ENCODE results near the gene TRABD. TPM values are rescaled to one million over a fixed set of nuclear protein-coding genes. Genes with fewer than 3 reads are reported as not detected.
A peak's percentile ranks its signal among the peaks of the same experiment; 100 is the strongest.

Gene TRABD
- total and polyA plus RNA-seq, 4 experiments from 2014 or later: 51.5 to 126 (median 92.8) TPM

GRCh38 chr22:50238755-50239154 is 53.0 kb downstream of the TRABD start:
- no peaks in the 10 kb centered on the region for H3K27me3 Mint-ChIP-seq
- no peak overlapping the region for H3K27ac ChIP-seq (ENCODE audit: low read depth, low read length)
- peaks cover 32 to 66% (median 40%) of the 10 kb centered on the region in 4 donors for H3K4me1 Mint-ChIP-seq
- no peak for DNase-seq
- H3K36me3 ChIP-seq (ENCODE audit: insufficient read depth, low read length): peaks cover 22% of the 10 kb centered on the region
- peaks cover 15 to 41% of the 10 kb centered on the region in 2 donors for H3K36me3 Mint-ChIP-seq
- H3K4me1 ChIP-seq (ENCODE audit: insufficient read depth, low read length): peaks cover 27% of the 10 kb centered on the region
- H3K9me3 ChIP-seq (ENCODE audit: control insufficient read depth in 1 of 2, low read length in 2 of 2): no peaks in the 10 kb centered on the region
- CTCF ChIA-PET (ENCODE audit: partially characterized antibody): interaction anchor here (0.9 to 4.2 kb wide), 4 partner anchors 12 to 260 kb away, joined by 3 to 19 read pairs (median 8); partner anchors contain the start of gene HDAC10
- intact Hi-C loops (cut with micrococcal nuclease): no loop called here
- H3K27me3 ChIP-seq (ENCODE audit: insufficient read depth, low read length): no peaks in the 10 kb centered on the region
- POLR2A ChIA-PET (ENCODE audit: partially characterized antibody): interaction anchor here (1.3 to 3.2 kb wide), 2 partner anchors 48 to 103 kb away, joined by 3 to 12 read pairs; no protein-coding TSS in a partner anchor
- no peaks in the 10 kb centered on the region for H3K9me3 Mint-ChIP-seq
- H3K4me3 ChIP-seq (ENCODE audit: low read length in 2 of 2): no peak overlapping the region
- H3K27ac Mint-ChIP-seq: peak overlapping the region in 1 of 7 donors; percentile 53
- H3K4me3 Mint-ChIP-seq: no peak overlapping the region

GRCh38 chr22:50242406-50242949 is 56.8 kb downstream of the TRABD start:
- Mint-ChIP-seq H3K4me3 (peak overlapping the region; percentile 85 to 99 (median 97)), H3K27ac (peak overlapping the region; percentile 57 to 99 (median 79)), H3K4me1 (peaks cover 24 to 62% (median 37%) of the 10 kb centered on the region in 4 donors), H3K36me3 (peaks cover 15 to 33% of the 10 kb centered on the region in 2 donors), H3K9me3 (no peaks in the 10 kb centered on the region), H3K27me3 (no peaks in the 10 kb centered on the region)
- H3K4me1 ChIP-seq (ENCODE audit: insufficient read depth, low read length): peaks cover 52% of the 10 kb centered on the region
- intact Hi-C loops (cut with micrococcal nuclease): loop anchor here (5.0 kb wide), 2 partner anchors 40 to 285 kb away; partner anchors contain the start of genes SCO2 and SELENOO
- H3K4me3 ChIP-seq (ENCODE audit: low read length in 2 of 2): peak overlapping the region in 1 of 2 donors; percentile 35
- H3K9me3 ChIP-seq (ENCODE audit: control insufficient read depth in 1 of 2, low read length in 2 of 2): no peaks in the 10 kb centered on the region
- POLR2A ChIA-PET (ENCODE audit: partially characterized antibody): interaction anchor here (0.8 to 5.9 kb wide), 5 partner anchors 8 to 283 kb away, joined by 3 to 32 read pairs (median 4); partner anchors contain the start of genes HDAC10 and SCO2
- no peak for DNase-seq
- H3K27me3 ChIP-seq (ENCODE audit: insufficient read depth, low read length): no peaks in the 10 kb centered on the region
- CTCF ChIA-PET (ENCODE audit: partially characterized antibody): interaction anchor here (0.8 to 3.8 kb wide), 13 partner anchors 10 to 378 kb away, joined by 3 to 28 read pairs (median 4); partner anchors contain the start of genes HDAC10 and SCO2
- no peak overlapping the region for H3K27ac ChIP-seq (ENCODE audit: low read depth, low read length)
- H3K36me3 ChIP-seq (ENCODE audit: insufficient read depth, low read length): peaks cover 34% of the 10 kb centered on the region

DNA sequence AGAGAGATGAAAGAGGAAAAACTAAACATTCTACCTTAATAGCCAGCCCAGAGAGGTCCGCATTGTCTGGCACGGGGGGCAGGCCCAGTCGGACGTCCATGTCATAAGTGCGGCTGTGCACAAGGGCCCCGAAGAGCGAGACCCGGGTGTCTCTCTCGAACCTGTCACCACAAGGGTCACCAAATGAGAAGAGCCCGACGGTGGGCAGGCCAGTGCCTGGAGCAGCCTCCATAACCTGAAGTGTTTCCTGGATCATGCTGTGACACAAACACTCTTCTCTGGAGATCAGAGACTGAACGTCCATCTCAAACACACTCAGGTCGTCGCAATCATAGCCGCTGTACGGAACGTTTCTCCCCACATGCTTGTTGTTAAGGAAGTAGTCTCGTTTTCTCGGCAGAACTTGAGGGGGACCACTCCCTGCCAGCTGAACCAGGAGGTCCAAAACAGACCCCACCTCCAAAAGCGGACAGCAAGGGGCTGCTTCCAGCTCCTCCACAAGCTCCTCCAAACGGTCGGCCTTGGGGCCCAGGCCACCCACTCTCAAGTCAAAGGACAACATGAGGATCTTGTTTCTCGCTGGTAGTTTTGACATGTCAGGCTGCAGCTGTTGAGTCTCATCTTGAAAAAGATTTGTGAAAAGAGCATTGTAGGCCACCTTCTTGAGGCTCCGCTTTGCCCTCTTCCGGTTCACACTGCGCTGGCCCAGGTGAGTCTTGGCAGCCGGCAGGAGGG is 58.1 kb downstream of the TRABD start:
- Mint-ChIP-seq H3K4me1 (peaks cover 23 to 64% (median 37%) of the 10 kb centered on the region in 4 donors), H3K4me3 (peak overlapping the region; percentile 95 to 100 (median 98)), H3K9me3 (no peaks in the 10 kb centered on the region), H3K36me3 (peaks cover 10 to 29% of the 10 kb centered on the region in 2 donors), H3K27ac (peak overlapping the region; percentile 90 to 100 (median 99)), H3K27me3 (no peaks in the 10 kb centered on the region)
- H3K36me3 ChIP-seq (ENCODE audit: insufficient read depth, low read length): peaks cover 32% of the 10 kb centered on the region
- no peak for DNase-seq
- H3K4me3 ChIP-seq (ENCODE audit: low read length in 2 of 2): peak overlapping the region; percentile 37 to 99
- no peaks in the 10 kb centered on the region for H3K27me3 ChIP-seq (ENCODE audit: insufficient read depth, low read length)
- CTCF ChIA-PET (ENCODE audit: partially characterized antibody): interaction anchor here (0.6 to 3.8 kb wide), 6 partner anchors 9 to 377 kb away, joined by 3 to 14 read pairs (median 6); no protein-coding TSS in a partner anchor
- intact Hi-C loops (cut with micrococcal nuclease): loop anchor here (1.0 to 5.0 kb wide), 5 partner anchors 27 to 319 kb away; partner anchors contain the start of genes MAPK11, SCO2 and SELENOO
- peak overlapping the region; percentile 98 for H3K27ac ChIP-seq (ENCODE audit: low read depth, low read length)
- POLR2A ChIA-PET (ENCODE audit: partially characterized antibody): interaction anchor here (0.5 to 5.9 kb wide), 20 partner anchors 12 to 384 kb away, joined by 3 to 32 read pairs (median 6); partner anchors contain the start of genes ARSA, DENND6B, LMF2 and MAPK11
- no peaks in the 10 kb centered on the region for H3K9me3 ChIP-seq (ENCODE audit: control insufficient read depth in 1 of 2, low read length in 2 of 2)
- H3K4me1 ChIP-seq (ENCODE audit: insufficient read depth, low read length): peaks cover 65% of the 10 kb centered on the region

DNA sequence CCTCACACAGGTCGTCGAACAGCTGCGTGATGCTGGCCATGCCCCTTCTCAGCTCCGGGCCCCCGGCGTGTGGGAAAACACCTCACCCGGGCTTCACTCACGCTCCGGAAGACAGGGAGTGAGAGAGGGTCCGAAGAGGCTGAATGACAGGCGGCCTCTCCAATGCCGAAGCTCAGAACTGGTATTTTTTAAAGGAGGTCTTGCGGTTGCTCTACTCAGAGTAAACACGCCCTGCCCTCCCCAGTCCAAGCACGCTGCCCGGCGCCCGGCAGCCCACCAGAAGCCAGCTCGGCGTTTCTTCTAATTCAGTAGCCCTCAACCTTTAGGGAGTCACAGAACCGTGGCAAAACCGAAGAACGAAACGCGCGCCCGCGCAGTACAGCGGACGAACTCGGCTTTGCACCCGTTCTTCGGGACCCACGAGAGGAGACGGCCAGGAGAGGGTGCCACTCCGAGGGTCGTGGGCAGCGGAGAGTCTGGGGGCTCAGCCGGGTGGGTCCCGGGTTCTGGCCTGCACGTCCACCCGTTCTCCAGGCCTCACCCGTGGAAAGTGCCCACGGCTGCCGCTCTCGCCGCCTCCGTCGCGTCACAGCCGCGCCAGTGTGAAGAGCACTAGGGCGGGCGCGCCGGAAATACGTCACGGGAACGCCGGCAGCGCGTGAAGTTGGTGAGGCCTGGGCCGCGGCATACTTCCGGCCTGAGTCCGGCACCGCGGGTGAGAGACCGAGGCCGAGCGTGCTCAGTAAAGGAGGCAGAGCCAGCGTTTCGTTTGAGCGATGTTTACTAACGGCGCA is 58.9 kb downstream of the TRABD start, which contains the start of gene TUBGCP6:
TUBGCP6 (minus strand) TSS at position 604 of the 794 bp plus-strand sequence; CDS start at position 40, 564 bp downstream.
- ChIA-PET CTCF (ENCODE audit: partially characterized antibody) (interaction anchor here (0.6 to 3.8 kb wide), 6 partner anchors 8 to 376 kb away, joined by 3 to 14 read pairs (median 6); no protein-coding TSS in a partner anchor), POLR2A (ENCODE audit: partially characterized antibody) (interaction anchor here (0.5 to 5.9 kb wide), 19 partner anchors 13 to 383 kb away, joined by 3 to 32 read pairs (median 6); partner anchors contain the start of genes ARSA, DENND6B, LMF2 and MAPK11)
- Mint-ChIP-seq H3K36me3 (peaks cover 10 to 28% of the 10 kb centered on the region in 2 donors), H3K27ac (peak within 1 kb of the TSS; percentile 90 to 100 (median 99)), H3K4me3 (peak within 1 kb of the TSS; percentile 95 to 100 (median 98)), H3K27me3 (no peaks in the 10 kb centered on the region), H3K4me1 (peaks cover 23 to 64% (median 37%) of the 10 kb centered on the region in 4 donors), H3K9me3 (no peaks in the 10 kb centered on the region)
- peak within 1 kb of the TSS; percentile 37 to 99 for H3K4me3 ChIP-seq (ENCODE audit: low read length in 2 of 2)
- H3K27ac ChIP-seq (ENCODE audit: low read depth, low read length): peak within 1 kb of the TSS; percentile 98
- intact Hi-C loops (cut with micrococcal nuclease): loop anchor here (1.0 to 5.0 kb wide), 5 partner anchors 26 to 319 kb away; partner anchors contain the start of genes MAPK11, SCO2 and SELENOO
- peak; percentile 89 to 93 (median 91) for DNase-seq
- no peaks in the 10 kb centered on the region for H3K9me3 ChIP-seq (ENCODE audit: control insufficient read depth in 1 of 2, low read length in 2 of 2)
- H3K36me3 ChIP-seq (ENCODE audit: insufficient read depth, low read length): peaks cover 27% of the 10 kb centered on the region
- H3K4me1 ChIP-seq (ENCODE audit: insufficient read depth, low read length): peaks cover 69% of the 10 kb centered on the region
- no peaks in the 10 kb centered on the region for H3K27me3 ChIP-seq (ENCODE audit: insufficient read depth, low read length)

- CTCF ChIA-PET (ENCODE audit: partially characterized antibody): interaction anchor here (0.7 to 3.8 kb wide), 2 partner anchors 96 to 280 kb away, joined by 4 to 14 read pairs; partner anchors contain the start of gene SCO2
- H3K4me3 Mint-ChIP-seq: peak overlapping the region; percentile 95 to 100 (median 98)
- POLR2A ChIA-PET (ENCODE audit: partially characterized antibody): interaction anchor here (0.8 to 5.9 kb wide), 12 partner anchors 22 to 375 kb away, joined by 3 to 32 read pairs (median 6); partner anchors contain the start of genes CHKB, LMF2, NCAPH2 and SCO2
- Histone ChIP-seq H3K36me3 (ENCODE audit: insufficient read depth, low read length) (peaks cover 19% of the 10 kb centered on the region), H3K4me1 (ENCODE audit: insufficient read depth, low read length) (peaks cover 78% of the 10 kb centered on the region), H3K27ac (ENCODE audit: low read depth, low read length) (peak overlapping the region; percentile 98), H3K9me3 (ENCODE audit: control insufficient read depth in 1 of 2, low read length in 2 of 2) (no peaks in the 10 kb centered on the region), H3K4me3 (ENCODE audit: low read length in 2 of 2) (peak overlapping the region; percentile 37 to 99), H3K27me3 (ENCODE audit: insufficient read depth, low read length) (no peaks in the 10 kb centered on the region)
- H3K9me3 Mint-ChIP-seq: no peaks in the 10 kb centered on the region
- no peaks in the 10 kb centered on the region for H3K27me3 Mint-ChIP-seq
- intact Hi-C loops (cut with micrococcal nuclease): loop anchor here (2.0 kb wide), 2 partner anchors 25 to 55 kb away; partner anchors contain the start of gene MAPK11
- peaks cover 10 to 21% of the 10 kb centered on the region in 2 donors for H3K36me3 Mint-ChIP-seq
- DNase-seq: no peak
- peak overlapping the region; percentile 90 to 100 (median 99) for H3K27ac Mint-ChIP-seq
- peaks cover 24 to 66% (median 41%) of the 10 kb centered on the region in 4 donors for H3K4me1 Mint-ChIP-seq
Measured at GRCh38 chr22:50245214-50246072, 59.7 kb downstream of the TRABD start.
